ENCODE data around the gene WDR47.

The WDR47 gene

DNA sequence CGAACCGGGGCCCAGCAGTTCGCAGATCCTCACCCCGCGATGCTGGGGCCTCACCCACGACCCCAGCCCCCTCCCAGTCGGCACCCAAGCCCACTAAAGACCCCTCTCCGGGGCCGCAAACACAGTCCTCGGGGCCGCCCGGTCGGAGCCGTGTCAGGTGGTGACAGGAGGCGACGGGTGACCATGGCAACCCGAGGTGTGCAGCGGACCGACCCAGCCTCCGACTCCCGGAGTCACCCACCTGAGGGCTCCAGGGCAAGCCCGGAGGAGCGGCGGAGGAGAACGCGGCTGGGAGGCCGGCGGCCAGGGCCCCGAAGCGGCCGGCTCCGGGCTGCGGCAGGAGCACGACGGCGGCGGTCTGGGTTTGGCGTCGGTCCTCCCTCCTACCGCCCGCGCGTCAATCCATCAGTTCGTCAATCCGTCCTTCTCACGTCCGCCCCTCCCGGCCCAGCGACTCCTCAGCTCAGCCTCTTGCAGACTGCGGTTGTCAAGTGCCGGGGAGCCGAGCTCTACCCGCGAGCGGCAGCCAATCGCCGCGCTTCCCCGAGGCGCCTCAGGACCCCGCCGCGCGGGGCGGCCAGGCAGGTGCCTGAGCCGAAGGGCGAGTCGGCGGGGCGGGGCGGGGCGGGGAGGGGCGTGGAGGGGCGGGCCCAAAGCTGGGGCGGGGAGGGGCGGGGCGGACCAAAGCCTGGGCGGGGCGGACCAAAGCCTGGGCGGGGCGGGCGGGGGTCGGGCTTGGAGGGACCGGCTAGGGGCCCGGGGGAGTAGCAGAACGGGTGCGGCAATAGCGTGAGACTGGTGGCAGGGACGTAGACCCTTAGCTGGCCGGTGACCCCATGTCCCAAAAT, at the start of gene WDR47:
TSS of gene WDR47 (minus strand) at position 482 of the 848 bp plus-strand sequence. CDS start 18,590 bp downstream, outside the sequence.
- peak within 1 kb of the TSS; percentile 92 for H3K4me3 Mint-ChIP-seq
- no peaks in the 10 kb centered on the region for H3K27me3 Mint-ChIP-seq
- H3K36me3 Mint-ChIP-seq: no peaks in the 10 kb centered on the region
- H3K27ac Mint-ChIP-seq: peak within 1 kb of the TSS; percentile 43
- no peaks in the 10 kb centered on the region for H3K9me3 Mint-ChIP-seq (ENCODE audit: low read depth)
- H3K4me1 Mint-ChIP-seq (ENCODE audit: low read depth): peaks cover 14% of the 10 kb centered on the region

DNA sequence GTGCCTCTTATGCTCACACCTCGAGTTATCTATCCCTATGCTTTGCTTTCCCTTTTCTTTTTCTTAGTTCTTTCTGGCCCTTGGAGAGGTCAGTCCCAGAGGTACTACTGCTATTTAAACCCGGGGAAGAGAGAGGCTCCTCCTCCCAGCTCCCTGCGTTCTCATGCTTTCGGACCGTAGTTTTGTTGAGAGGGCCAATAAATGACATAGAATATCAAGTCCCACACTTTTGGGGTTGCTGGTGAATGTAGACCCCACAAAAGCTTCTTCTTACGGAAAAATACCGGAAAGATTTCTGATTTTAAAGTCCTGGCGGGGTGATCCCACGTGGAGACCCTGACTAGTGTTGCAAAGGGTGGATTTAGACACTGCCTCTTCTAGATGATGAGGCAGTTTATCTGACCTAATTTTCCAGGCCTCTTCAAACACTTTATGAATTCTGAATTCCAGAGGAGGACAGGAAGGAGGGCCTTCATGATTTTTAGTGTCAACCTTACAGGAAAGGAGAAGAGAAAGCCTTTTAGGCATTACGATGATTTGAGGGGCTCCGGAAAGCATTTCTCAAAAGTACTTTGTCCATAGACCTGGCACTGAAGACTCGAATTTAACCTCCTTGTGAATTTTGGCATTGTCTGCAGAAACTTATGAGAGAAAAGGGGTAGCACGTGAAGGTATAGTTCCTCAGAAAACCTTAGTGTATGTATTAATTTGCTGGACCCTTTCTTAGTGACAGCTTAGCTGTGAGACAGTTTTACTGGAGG, 49.4 kb upstream of the WDR47 start:
- Mint-ChIP-seq H3K36me3 (no peaks in the 10 kb centered on the region), H3K4me3 (peak overlapping the region; percentile 92), H3K27ac (peak overlapping the region; percentile 84), H3K9me3 (ENCODE audit: low read depth) (no peaks in the 10 kb centered on the region), H3K4me1 (ENCODE audit: low read depth) (peaks cover 43% of the 10 kb centered on the region), H3K27me3 (no peaks in the 10 kb centered on the region)

DNA sequence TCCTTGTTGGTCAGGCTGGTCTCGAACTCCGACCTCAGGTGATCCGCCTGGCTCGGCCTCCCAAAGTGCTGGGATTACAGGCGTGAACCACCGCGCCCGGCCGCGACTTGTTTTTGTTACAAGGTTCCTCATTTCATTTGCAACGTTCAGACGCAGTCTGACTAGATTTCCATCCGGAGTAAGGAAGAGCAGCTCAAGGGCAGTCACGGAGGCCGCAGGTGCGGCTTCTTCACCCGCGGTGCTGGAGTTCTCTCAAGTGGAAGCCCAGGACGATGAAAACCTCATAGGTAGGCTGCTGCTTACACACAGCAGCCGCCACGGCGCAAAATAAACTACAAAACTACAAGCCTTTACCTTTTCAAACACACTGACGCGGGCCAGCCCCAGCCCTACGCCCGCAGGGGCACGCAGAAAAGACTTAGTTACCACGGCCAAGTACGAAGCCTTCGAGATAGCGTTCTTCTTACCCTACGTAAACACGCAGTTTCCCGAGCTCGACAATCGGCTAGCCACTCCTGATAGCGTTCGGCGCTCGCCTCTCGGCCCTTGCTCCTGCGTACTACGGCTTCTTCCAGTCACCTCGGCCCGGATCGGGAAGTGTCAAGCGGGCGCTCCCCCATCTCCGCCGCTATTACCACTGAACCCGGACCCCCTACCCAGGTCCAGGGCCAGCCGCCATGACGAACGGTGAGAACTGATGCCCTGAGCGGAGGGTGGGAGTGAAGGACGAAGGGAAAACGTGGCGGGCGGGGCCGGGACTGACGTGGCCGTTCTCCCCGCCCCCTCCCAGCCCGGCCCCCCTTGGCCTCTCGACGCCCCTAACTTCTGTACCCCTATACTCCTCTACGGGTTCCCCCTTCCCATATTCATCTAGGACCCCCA, 48.5 kb upstream of the WDR47 start, which contains the start of gene TMEM167B:
TSS of gene TMEM167B (plus strand) at position 569 of the 882 bp plus-strand sequence. CDS start at position 678, 109 bp downstream.
- Mint-ChIP-seq H3K9me3 (ENCODE audit: low read depth) (no peaks in the 10 kb centered on the region), H3K36me3 (no peaks in the 10 kb centered on the region), H3K4me1 (ENCODE audit: low read depth) (peaks cover 40% of the 10 kb centered on the region), H3K27me3 (no peaks in the 10 kb centered on the region), H3K27ac (peak within 1 kb of the TSS; percentile 84), H3K4me3 (peak within 1 kb of the TSS; percentile 92)

DNA sequence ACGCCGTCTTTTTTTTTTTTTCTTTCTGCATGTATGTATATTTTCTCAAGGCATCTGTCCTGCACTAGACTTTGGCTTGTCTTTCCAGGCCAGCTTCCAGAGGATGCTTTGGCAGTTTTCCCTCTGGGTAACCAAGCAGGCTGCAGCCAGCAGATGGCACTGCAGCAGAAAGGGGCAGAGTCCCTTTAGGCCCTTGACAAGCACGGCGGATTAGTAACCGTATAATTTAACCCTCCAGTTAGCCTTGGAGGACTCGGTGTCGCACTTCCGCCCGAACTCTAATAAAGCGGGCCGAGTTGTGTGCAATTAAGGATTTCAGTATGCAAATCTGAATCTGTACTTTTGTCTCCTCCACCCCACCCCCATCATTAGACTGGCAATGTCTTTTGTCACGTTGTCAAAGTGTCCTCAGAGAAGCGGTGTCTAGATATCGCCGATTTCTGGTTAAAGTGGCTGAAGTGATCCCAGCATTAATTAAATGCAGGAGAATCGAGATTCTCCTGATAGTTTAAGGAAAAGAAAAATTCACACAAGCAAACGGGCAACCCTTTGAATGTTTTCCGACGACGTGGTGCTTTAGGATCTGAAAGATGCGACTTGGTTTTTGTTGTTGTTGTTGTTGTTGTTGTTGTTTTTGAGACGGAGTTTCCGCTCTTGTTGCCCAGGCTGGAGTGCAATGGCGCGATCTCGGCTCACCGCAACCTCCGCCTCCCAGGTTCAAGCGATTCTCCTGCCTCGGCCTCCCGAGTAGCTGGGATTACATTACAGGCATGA, 47.5 kb upstream of the WDR47 start:
- no peaks in the 10 kb centered on the region for H3K27me3 Mint-ChIP-seq
- peak overlapping the region; percentile 92 for H3K4me3 Mint-ChIP-seq
- no peaks in the 10 kb centered on the region for H3K36me3 Mint-ChIP-seq
- no peaks in the 10 kb centered on the region for H3K9me3 Mint-ChIP-seq (ENCODE audit: low read depth)
- H3K4me1 Mint-ChIP-seq (ENCODE audit: low read depth): peaks cover 32% of the 10 kb centered on the region
- H3K27ac Mint-ChIP-seq: peak overlapping the region; percentile 46

DNA sequence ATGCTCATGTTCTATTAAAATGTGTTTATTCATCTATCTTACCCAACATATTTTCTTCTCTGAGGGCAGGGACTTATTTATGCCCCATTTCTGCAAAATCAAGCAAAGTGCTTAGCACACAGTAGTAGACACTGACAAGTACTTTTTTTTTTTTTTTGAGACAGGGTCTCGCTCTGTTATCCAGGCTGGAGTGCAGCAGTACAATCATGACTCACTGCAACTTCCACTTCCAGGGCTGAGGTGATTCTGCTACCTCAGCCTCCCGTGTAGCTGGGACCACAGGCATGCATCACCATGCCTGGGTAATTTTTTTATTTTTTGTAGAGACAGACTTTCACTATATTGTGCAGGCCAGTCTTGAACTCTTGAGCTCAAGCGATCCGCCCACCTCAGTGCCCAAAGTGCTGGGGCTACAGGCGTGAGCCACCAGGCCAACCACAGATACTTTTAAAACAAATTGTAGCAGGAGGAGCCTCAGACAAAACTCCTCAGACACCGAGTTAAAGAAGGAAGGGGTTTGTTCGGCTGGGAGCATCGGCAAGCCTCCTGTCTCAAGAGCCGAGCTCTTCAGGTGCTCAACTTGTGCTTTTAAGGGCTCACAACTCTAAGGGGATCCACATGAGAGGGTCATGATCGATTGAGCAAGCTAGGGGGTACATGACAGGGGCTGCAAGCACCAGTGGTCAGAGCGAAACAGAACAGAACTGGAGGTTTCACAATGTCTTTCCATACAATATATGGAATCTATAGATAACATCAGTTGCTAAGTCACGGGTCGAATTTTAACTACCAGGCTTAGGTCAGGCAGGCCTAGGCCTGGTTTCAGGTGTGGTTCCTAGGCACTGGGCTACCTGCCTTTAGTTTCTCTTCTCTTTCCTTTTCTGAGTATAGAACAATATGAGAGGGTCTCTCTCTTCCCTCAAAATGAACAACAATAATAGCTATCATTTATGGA, 42.9 kb upstream of the WDR47 start:
- Mint-ChIP-seq H3K27me3 (no peaks in the 10 kb centered on the region), H3K27ac (no peak overlapping the region), H3K9me3 (ENCODE audit: low read depth) (no peaks in the 10 kb centered on the region), H3K4me3 (no peak overlapping the region), H3K4me1 (ENCODE audit: low read depth) (peaks cover 4% of the 10 kb centered on the region), H3K36me3 (no peaks in the 10 kb centered on the region)

DNA sequence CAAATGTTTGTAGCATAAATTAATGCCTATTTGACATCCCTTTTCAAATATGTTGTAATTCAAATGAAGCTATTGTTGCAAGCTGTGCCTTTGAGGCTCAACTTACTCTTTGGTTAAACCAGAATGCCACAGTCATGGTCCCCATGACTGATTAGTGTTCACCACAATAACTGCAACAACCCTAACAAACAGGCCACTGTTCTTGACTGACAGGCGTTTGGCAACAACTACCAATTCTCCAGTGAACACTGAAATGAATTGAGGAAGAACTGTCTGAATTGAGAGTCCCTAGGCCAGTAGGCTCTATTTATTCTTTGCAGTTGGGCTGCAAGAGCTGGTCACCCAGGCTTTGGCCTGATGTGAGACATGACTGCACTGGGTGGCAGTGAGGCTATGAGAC, 42.0 kb upstream of the WDR47 start:
- H3K36me3 Mint-ChIP-seq: no peaks in the 10 kb centered on the region
- no peaks in the 10 kb centered on the region for H3K9me3 Mint-ChIP-seq (ENCODE audit: low read depth)
- H3K4me1 Mint-ChIP-seq (ENCODE audit: low read depth): no peaks in the 10 kb centered on the region
- no peaks in the 10 kb centered on the region for H3K27me3 Mint-ChIP-seq
- H3K27ac Mint-ChIP-seq: no peak overlapping the region
- H3K4me3 Mint-ChIP-seq: no peak overlapping the region

DNA sequence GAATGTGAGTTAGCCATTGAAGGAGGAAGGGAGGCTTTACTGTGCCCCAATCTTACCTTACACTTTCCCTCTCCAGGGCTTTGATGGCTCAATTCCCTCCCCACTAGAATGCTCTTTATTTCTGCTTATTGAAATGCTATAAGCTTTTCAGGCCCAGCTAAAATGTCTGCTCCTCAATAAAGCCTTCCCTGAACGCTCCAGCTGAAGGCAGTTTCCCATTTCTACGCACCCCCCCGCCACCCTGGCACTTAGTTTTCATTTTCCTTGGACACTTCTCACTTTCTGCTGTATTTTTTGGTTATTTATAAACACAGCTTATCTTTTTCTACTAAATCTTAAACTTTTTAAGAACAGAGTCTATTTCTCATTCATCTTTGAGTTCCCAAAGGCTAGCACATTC, 41.6 kb upstream of the WDR47 start:
- no peaks in the 10 kb centered on the region for H3K4me1 Mint-ChIP-seq (ENCODE audit: low read depth)
- no peak overlapping the region for H3K4me3 Mint-ChIP-seq
- no peak overlapping the region for H3K27ac Mint-ChIP-seq
- H3K9me3 Mint-ChIP-seq (ENCODE audit: low read depth): no peaks in the 10 kb centered on the region
- H3K36me3 Mint-ChIP-seq: no peaks in the 10 kb centered on the region
- no peaks in the 10 kb centered on the region for H3K27me3 Mint-ChIP-seq

DNA sequence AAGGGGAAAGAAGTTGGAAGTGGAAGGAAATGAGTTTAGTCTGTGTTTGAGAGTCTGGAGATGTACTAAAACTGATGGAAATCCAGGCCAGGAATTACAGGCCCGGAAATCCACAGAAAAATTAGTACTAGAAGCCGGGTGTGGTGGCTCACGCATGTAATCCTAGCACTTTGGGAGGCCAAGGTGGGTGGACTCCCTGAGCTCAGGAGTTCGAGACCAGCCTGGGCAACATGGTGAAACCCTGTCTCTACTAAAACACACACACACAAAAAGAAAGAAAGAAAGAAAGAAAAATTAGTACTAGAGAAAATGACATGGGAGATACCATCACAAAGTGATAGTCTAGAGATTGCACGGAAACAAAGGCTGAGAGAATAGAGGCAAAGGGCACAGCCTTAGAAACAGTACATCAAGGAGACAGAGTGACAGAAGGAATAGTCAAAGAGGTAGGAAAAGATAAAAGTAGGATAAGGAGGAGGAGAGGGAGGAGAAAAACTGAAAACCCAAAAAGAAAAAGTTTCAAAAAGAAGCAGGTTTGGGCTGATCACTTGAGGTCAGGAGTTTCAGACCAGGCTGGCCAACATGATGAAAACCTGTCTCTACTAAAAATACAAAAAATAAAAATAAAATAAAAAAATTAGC, 38.7 kb upstream of the WDR47 start:
- no peak overlapping the region for H3K27ac Mint-ChIP-seq
- H3K36me3 Mint-ChIP-seq: no peaks in the 10 kb centered on the region
- peaks cover 7% of the 10 kb centered on the region for H3K4me1 Mint-ChIP-seq (ENCODE audit: low read depth)
- no peak overlapping the region for H3K4me3 Mint-ChIP-seq
- no peaks in the 10 kb centered on the region for H3K9me3 Mint-ChIP-seq (ENCODE audit: low read depth)
- no peaks in the 10 kb centered on the region for H3K27me3 Mint-ChIP-seq

DNA sequence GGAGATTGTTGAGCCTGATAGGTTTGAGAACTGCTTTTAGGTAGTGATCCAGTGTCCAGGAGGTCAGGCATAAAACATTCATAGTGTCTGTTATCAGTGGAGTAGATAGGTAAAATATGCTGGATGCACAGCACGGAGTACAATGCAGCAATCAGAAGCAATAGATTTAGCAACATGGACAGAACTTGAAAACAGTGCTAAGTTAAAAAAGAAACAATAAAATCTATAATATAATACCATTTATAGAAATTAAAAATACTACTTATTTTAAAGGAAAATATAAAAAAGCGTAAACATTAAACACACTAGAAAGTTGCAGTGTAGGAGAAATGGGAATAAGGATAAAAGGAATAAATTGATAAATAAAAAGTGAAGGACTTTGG, 37.3 kb upstream of the WDR47 start:
- H3K4me3 Mint-ChIP-seq: no peak overlapping the region
- H3K36me3 Mint-ChIP-seq: no peaks in the 10 kb centered on the region
- peaks cover 15% of the 10 kb centered on the region for H3K4me1 Mint-ChIP-seq (ENCODE audit: low read depth)
- no peak overlapping the region for H3K27ac Mint-ChIP-seq
- H3K9me3 Mint-ChIP-seq (ENCODE audit: low read depth): no peaks in the 10 kb centered on the region
- H3K27me3 Mint-ChIP-seq: no peaks in the 10 kb centered on the region

DNA sequence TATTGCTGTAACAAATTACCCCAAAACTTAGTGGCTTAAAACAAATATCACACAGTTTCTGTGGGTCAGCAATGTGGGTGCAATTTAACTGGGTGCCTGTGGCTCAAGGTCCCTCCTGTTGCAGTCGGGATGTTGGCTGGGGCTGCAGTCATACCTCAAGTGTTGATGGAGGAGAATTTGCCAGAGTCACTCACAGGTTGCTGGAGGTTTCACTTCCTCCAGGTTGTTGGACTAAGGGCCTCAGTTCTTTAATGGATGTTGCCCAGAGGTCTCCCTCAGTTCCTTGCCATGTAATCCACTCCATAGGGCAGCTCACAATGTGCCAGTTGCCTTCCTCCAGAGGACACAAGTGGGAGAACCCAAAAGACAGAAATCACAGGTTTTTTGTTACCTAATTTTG, 36.4 kb upstream of the WDR47 start:
- Mint-ChIP-seq H3K27ac (no peak overlapping the region), H3K9me3 (ENCODE audit: low read depth) (no peaks in the 10 kb centered on the region), H3K4me1 (ENCODE audit: low read depth) (peaks cover 16% of the 10 kb centered on the region), H3K36me3 (no peaks in the 10 kb centered on the region), H3K4me3 (no peak overlapping the region), H3K27me3 (no peaks in the 10 kb centered on the region)

DNA sequence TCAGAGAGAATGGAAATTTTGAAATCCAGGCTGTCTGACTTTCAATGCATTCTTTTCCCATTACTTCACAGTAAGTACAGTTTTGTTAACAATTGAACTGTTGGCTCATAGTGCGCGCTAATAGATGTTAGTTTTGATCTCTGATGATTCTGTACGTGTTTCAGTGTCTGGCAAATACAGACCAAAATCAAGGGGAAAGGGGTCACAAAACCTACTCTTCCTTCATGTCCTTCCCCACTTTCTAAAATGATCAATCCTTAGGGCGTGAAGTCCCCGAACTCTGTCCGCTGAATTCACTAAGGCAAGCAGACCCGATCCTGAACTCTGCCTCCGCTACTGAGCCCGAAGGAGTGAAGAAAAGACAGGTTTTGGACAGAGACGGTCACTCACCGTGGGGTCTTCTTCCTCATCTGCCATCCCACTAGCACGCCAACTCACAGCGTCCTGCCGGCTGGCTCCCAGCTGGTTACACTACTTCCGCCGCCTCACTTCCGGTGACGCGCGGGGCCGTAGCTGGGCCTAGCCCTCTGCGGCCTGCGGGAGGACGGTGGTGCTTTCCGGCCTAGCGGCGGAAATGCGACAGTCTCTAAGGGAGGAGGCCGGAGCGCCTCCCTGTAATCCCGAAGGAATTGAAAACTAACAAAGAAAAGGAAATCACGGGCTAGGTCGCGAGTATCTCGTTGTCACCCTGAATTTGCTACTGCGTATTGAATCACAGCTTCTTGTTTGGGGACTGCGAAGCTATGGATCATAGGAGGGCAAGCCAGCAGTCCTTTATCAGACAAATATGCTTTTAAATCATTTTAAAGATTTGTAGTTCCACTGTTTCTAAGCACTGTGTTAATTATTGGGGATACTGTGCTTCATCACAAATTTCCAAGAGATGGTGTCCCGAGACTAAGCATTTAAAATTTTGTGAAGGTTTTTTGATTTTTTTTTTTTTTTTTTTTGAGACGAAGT, 33.9 kb upstream of the WDR47 start, which contains the start of gene TAF13:
TSS of gene TAF13 (minus strand) at position 473 of the 960 bp plus-strand sequence. CDS start at position 417, 56 bp downstream.
- Mint-ChIP-seq H3K27ac (peak within 1 kb of the TSS; percentile 87), H3K4me1 (ENCODE audit: low read depth) (peaks cover 18% of the 10 kb centered on the region), H3K36me3 (no peaks in the 10 kb centered on the region), H3K9me3 (ENCODE audit: low read depth) (no peaks in the 10 kb centered on the region), H3K4me3 (peak within 1 kb of the TSS; percentile 99), H3K27me3 (no peaks in the 10 kb centered on the region)

DNA sequence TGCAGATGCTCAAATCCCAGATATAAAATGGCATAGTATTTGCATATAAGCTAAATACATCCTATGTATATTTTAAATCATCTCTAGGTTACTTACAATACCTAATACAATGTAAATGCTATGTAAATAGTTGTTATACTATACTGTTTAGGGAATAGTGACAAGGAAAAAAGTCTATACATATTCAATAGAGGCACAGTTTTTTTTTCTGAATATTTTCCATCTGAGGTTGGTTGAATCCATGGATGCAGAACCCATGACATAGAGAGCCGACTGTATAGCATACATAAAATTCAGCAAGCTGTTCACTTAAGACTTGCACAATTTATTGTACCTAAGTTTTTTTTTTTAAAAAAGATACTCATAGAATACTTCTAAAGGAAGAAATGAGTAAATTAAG, 27.4 kb upstream of the WDR47 start:
- Mint-ChIP-seq H3K4me1 (ENCODE audit: low read depth) (peaks cover 7% of the 10 kb centered on the region), H3K9me3 (ENCODE audit: low read depth) (no peaks in the 10 kb centered on the region), H3K4me3 (no peak overlapping the region), H3K27me3 (no peaks in the 10 kb centered on the region), H3K36me3 (peaks cover 4% of the 10 kb centered on the region), H3K27ac (no peak overlapping the region)
